Activated B cell treated with CpG ODN at 0.5 μM for 24 hours (primary cell): Measurements from ENCODE around the gene ENOX1. TPM values are rescaled to one million over a fixed set of nuclear protein-coding genes. Genes with fewer than 3 reads are reported as not detected.

Experiments
- ATAC-seq: fragments of 200-7000 bp; cut with Tn5 transposase; one replicate; pipeline ENCODE4 v1.10.0; 2021; ENCODE audit warnings: low read depth, mild to moderate bottlenecking, moderate library complexity
- CTCF ChIA-PET: fragments of 350-600 bp; sonication (Branson Sonifier 250); formaldehyde crosslinking; loops from one replicate; lab custom pipeline; 2021; ENCODE audit warnings: antibody characterized with exemption; lab: Charles Lee
- POLR2A ChIA-PET: fragments of 350-600 bp; sonication (Branson Sonifier 250); formaldehyde crosslinking; loops from one replicate; lab custom pipeline; 2021; ENCODE audit warnings: antibody characterized with exemption; lab: Charles Lee
- DNase-seq: peaks from one replicate; pipeline ENCODE4 v3.0.0; 2022
- H3K27ac Mint-ChIP-seq: one replicate; pipeline ENCODE4 v1.8.0; 2020; ENCODE audit warnings: mixed read lengths
- H3K27me3 Mint-ChIP-seq: one replicate; pipeline ENCODE4 v1.8.0; 2021; ENCODE audit warnings: mixed read lengths
- H3K36me3 Mint-ChIP-seq: one replicate; pipeline ENCODE4 v1.8.0; 2021; ENCODE audit warnings: low read depth, mixed read lengths
- H3K4me1 Mint-ChIP-seq: one replicate; pipeline ENCODE4 v1.8.0; 2021; ENCODE audit warnings: mixed read lengths
- H3K4me3 Mint-ChIP-seq: one replicate; pipeline ENCODE4 v1.8.0; 2020; ENCODE audit warnings: mild to moderate bottlenecking, mixed read lengths
- H3K9me3 Mint-ChIP-seq: one replicate; pipeline ENCODE4 v1.8.0; 2020; ENCODE audit warnings: mixed read lengths
- intact Hi-C: fragments of 100-400 bp; cut with micrococcal nuclease; formaldehyde crosslinking; loops from one replicate; pipeline ENCODE4 v1.15.1; 2024
- total RNA-seq: library from RNA; stranded (reverse); gene quantifications from 2 replicates; pipeline ENCODE4 v1.2.3, GENCODE V29; 2022
- TF ChIP-seq, protein P1 (sequence below): fragments of 200-600 bp; IDR thresholded peaks from one replicate; pipeline ENCODE4 v1.8.0; 2022; ENCODE audit warnings: antibody characterized with exemption, mild to moderate bottlenecking

Gene ENOX1
- total RNA-seq, 1 donor from 2014 or later: not detected

DNA sequence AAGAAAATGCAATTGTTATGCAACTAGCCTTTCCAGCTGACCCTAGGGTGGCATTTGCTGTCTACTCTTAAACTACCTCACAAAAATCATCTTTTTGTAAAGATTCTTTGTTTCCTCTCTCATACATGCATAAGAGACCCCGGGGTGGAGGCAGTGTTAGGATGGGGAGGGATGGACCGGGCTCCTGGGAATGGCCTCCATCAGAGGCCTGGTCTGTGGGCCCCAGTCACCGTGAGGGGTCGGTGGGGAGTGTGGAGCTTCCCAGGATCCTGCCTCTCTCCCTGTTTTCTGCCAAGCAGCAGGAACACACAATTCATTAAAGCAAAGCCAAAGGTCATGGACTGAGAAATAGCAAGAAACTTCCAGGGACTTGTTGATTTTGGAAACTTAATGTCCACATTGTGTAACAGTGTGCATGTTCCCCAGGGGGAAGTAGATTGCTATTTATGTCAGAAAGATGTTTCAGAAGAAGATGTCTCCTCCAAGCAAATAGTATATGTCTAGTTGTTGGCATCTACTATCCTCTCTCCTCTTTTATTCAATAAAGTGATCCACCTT lies 241.4 kb downstream of the ENOX1 start:
- TF ChIP-seq, protein P1, sequence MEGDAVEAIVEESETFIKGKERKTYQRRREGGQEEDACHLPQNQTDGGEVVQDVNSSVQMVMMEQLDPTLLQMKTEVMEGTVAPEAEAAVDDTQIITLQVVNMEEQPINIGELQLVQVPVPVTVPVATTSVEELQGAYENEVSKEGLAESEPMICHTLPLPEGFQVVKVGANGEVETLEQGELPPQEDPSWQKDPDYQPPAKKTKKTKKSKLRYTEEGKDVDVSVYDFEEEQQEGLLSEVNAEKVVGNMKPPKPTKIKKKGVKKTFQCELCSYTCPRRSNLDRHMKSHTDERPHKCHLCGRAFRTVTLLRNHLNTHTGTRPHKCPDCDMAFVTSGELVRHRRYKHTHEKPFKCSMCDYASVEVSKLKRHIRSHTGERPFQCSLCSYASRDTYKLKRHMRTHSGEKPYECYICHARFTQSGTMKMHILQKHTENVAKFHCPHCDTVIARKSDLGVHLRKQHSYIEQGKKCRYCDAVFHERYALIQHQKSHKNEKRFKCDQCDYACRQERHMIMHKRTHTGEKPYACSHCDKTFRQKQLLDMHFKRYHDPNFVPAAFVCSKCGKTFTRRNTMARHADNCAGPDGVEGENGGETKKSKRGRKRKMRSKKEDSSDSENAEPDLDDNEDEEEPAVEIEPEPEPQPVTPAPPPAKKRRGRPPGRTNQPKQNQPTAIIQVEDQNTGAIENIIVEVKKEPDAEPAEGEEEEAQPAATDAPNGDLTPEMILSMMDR: no peak
- Mint-ChIP-seq H3K9me3 (no peaks in the 10 kb centered on the region), H3K4me1 (no peaks in the 10 kb centered on the region), H3K27me3 (peaks cover 6% of the 10 kb centered on the region), H3K27ac (no peak overlapping the region), H3K4me3 (no peak overlapping the region), H3K36me3 (no peaks in the 10 kb centered on the region)
- ATAC-seq: no peak
- no peak for DNase-seq
- intact Hi-C loops: no loop called here
- CTCF ChIA-PET: no interaction called here
- POLR2A ChIA-PET: no interaction called here

- Mint-ChIP-seq H3K9me3 (no peaks in the 10 kb centered on the region), H3K4me3 (no peak overlapping the region), H3K36me3 (no peaks in the 10 kb centered on the region), H3K4me1 (no peaks in the 10 kb centered on the region), H3K27ac (no peak overlapping the region), H3K27me3 (peaks cover 6% of the 10 kb centered on the region)
- POLR2A ChIA-PET: no interaction called here
- intact Hi-C loops: no loop called here
- TF ChIP-seq, protein P1: no peak
- DNase-seq: no peak
- CTCF ChIA-PET: no interaction called here
- ATAC-seq: no peak
These were observed 242.1 kb downstream of the ENOX1 start for GRCh38 chr13:43544631-43545030.

DNA sequence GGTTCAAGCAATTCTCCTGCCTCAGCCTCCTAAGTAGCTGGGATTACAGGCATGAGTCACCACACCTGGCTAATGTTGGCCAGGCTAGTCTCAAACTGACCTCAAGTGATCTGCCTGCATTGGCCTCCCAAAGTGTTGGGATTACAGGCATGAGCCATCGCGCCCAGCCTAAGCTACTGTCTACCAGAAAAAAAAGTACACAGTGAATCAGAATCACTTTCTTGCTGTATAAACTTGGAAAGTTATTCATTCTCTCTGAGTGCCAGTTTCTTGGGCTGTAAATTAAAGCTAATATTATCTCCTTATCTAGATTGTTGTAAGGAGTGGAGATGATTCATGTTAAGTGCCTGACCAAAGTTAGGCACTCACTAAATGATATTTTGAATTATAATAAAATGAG lies 242.8 kb downstream of the ENOX1 start:
- no peaks in the 10 kb centered on the region for H3K36me3 Mint-ChIP-seq
- peaks cover 2% of the 10 kb centered on the region for H3K9me3 Mint-ChIP-seq
- TF ChIP-seq, protein P1: no peak
- intact Hi-C loops: no loop called here
- CTCF ChIA-PET: no interaction called here
- ATAC-seq (no peak), DNase-seq (no peak)
- no peaks in the 10 kb centered on the region for H3K4me1 Mint-ChIP-seq
- H3K27ac Mint-ChIP-seq: no peak overlapping the region
- H3K4me3 Mint-ChIP-seq: no peak overlapping the region
- peaks cover 4% of the 10 kb centered on the region for H3K27me3 Mint-ChIP-seq
- POLR2A ChIA-PET: no interaction called here

GRCh38 chr13:43543331-43543730 lies 243.4 kb downstream of the ENOX1 start:
- TF ChIP-seq, protein P1: no peak
- no peaks in the 10 kb centered on the region for H3K36me3 Mint-ChIP-seq
- DNase-seq (no peak), ATAC-seq (no peak)
- ChIA-PET POLR2A (no interaction called here), CTCF (no interaction called here)
- no peak overlapping the region for H3K27ac Mint-ChIP-seq
- H3K4me3 Mint-ChIP-seq: no peak overlapping the region
- H3K4me1 Mint-ChIP-seq: no peaks in the 10 kb centered on the region
- peaks cover 6% of the 10 kb centered on the region for H3K9me3 Mint-ChIP-seq
- no peaks in the 10 kb centered on the region for H3K27me3 Mint-ChIP-seq
- intact Hi-C loops: no loop called here

GRCh38 chr13:43537124-43537523 lies 249.6 kb downstream of the ENOX1 start:
- Mint-ChIP-seq H3K27me3 (no peaks in the 10 kb centered on the region), H3K27ac (no peak overlapping the region), H3K36me3 (no peaks in the 10 kb centered on the region), H3K9me3 (peaks cover 6% of the 10 kb centered on the region), H3K4me3 (no peak overlapping the region), H3K4me1 (no peaks in the 10 kb centered on the region)
- ATAC-seq (no peak), DNase-seq (no peak)
- CTCF ChIA-PET: no interaction called here
- TF ChIP-seq, protein P1: no peak
- intact Hi-C loops: no loop called here
- POLR2A ChIA-PET: no interaction called here
